ENCODE results near the gene TPTE2.

DNA sequence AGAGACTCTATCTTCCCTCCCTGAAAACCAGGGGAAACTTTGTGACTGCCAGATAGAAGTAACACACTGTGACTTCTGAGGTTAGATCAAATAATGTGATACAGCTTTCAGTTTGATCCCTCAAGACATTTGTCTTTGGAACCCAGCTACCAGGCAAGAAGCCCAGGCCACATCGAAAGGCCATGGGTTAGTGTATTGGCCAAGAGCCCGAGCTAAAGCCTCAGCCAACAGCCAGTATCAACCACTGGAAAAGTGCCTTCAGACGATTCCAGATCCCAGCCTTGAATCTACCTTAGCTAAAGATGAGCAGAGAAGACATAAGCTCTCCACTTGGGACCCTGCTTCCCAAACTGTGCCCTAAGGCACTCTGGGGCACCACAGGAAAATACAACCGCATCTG, 10.9 kb upstream of the TPTE2 start:
- TF ChIP-seq TAF1 (IDR thresholded peaks at IDR 0.05; ENCODE audit: borderline replicate concordance, low read depth, low read length) (no peak), POLR2A (IDR thresholded peaks at IDR 0.05; ENCODE audit: low read depth, low read length) (no peak), POLR2AphosphoS5 (IDR thresholded peaks at IDR 0.05; ENCODE audit: low read depth, low read length) (no peak)

All from GM12892 (cell line).